Cerebellar nuclear complex (tissue), 1 donor: ENCODE results near the gene VPS9D1.
A peak's percentile ranks its signal among the peaks of the same experiment; 100 is the strongest.
"Not testable (repeated sequence)": the region's sequence is repeated elsewhere in the genome, so short reads cannot be mapped to it uniquely, and the experiment has no call there.

Source experiments
- DNase-seq, 2 experiments: peaks; one replicate each; lab custom pipeline; 2025; lab: John Stamatoyannopoulos, UW

Gene VPS9D1

DNA sequence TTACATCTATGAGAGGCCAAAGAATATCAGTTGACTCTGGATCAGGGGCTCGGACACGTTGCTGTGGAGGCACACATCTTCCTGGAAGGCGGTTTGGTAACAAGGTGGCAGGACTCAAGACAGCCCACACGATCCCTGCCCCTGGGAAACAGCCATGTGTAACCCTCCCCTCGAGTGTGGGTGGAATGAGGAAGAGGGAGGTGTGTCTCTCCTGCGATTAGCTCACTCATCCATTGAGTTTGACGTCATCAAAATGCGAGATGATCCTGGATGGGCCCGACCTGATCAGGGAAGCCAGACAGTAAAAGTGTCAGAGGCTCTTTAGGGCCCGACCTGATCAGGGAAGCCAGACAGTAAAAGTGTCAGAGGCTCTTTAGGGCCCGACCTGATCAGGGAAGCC is 56.5 kb downstream of the VPS9D1 start:
- DNase-seq, result not testable (repeated sequence)

DNA sequence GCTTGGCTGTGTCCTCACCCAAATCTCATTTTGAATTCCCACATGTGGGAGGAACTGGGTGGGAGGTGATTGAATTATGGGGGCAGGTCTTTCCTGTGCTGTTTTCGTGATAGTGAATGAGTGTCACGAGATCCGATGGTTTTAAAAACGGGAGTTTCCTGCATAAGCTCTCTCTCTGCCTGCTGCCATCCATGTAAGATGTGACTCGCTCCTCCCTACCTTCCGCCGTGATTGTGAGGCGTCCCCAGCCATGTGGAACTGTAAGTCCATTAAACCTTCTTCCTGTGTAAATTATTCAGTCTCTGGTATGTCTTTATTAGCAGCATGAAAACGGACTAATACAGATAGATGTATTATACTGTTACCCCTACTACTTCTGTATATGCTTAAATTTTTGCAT is 59.5 kb downstream of the VPS9D1 start:
- no peak for DNase-seq

DNA sequence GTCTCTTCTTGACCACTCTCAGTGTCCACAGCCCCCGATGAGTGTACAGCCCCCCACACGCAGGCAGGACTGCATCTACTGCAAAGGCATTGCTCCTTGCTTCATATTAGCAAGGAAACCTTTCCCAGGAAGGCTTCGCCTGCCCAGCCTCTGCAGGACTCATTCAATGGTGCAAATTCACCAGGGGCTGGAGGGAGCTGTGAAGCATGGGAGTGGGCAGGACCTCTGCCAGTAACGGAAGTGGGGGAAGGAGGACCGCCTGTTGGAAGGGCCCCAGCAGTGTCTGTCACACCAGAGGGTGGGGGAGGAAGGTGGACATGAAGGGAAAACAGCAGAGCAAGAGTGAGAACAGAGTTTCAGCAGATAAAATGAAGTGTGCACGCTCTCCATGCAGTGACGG is 60.6 kb downstream of the VPS9D1 start:
- DNase-seq, result no peak

DNA sequence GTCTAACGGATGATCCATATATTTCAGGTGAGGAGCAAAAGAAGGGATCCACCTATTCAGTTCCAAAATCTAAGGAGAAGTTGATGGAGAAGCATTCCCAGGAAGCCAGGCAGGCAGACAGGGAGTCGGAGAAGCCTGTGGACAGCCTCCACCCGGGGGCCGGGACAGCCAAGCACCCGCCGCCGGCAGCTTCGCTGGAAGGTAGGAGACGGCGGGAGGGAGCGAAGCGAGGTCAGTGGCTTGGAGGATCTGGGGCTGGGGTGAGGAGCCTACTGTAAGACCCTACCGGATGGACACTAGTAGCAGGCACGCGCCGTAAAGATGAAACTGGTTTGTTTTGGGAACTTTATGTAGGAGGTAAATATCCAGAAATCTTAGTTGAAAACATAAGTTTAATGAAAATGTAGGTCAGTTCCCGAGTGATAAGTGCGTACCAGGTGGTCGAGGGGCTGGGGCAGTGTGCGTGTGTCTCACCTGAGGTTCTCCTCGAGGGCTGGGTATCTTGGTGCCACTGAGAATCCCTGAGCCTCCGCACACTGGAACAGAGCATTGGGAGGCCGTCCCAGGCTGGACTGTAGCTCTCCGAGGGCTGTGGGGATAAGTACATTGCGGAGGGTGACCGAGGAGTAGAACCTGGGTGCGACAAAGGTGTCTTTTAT is 62.3 kb downstream of the VPS9D1 start:
- DNase-seq, result no peak

DNA sequence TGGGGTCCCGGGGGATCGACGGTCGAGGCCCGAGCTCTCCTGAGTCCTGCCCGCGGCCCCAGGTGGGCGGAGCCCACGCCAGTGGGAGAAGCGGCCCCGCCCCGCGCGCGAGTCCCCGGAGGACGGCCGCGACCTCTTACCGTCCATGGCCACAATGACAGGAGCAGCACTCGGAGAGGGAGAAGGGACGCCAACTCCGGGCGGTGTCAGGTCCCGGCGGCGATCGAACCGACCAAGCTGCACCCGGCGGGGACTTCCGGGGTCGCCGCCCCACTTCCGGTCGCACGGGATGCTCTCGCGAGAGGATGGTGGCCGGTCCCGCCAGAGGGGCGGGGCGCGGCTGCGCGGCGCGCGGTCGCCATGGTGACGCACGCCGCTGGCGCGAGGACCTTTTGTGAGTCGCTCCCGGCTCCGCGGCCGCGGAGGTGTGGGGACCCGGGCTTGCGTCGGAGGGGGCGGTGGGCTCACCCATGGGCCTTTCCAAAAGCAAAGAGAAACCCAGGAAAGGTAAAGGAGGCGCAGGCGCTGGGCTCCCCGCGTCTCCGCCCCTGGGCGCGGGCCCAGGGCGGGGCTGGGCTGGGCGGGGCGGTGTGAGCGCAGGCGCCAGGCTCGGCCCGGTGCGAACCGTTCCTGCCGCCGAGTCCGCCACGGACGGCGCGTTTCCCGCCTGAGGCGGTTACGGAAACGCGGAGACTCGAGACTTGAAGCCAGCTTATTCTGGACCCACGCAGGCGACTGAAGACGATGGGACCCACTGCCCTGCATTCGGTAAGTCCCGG is 63.1 kb downstream of the VPS9D1 start, which contains the start of the genes CHMP1A and SPATA33:
CHMP1A (minus strand) TSS at position 267 of the 779 bp plus-strand sequence; CDS start at position 147, 120 bp downstream.
SPATA33 (plus strand) TSS at position 395 of the 779 bp plus-strand sequence; CDS start at position 471, 76 bp downstream.
- DNase-seq, result peak in 1 of 2 experiments; percentile 29
